GM12878 (cell line): ENCODE results near the gene RPL5. TPM values are rescaled to one million over a fixed set of nuclear protein-coding genes. Genes with fewer than 3 reads are reported as not detected.

Experiments used
- ATAC-seq: fragments of 200-7000 bp; cut with Tn5 transposase; 3 replicates; pipeline ENCODE4 v1.9.1; 2020; ENCODE audit warnings: mild to moderate bottlenecking, moderate library complexity
- BruUV-seq: library from RNA; stranded (reverse); fragments of 400-500 nt; replicated peaks from 2 replicates; lab custom pipeline; 2021; lab: Mats Ljungman, UMichigan
- CTCF ChIA-PET: fragments of 300-600 bp; sonication (Branson Sonifier 250); formaldehyde crosslinking; extraction: SDS; loops from one replicate; lab custom pipeline; 2021; ENCODE audit warnings: inconsistent platforms; lab: Yijun Ruan, JAX
- POLR2A ChIA-PET: fragments of 350-600 bp; formaldehyde crosslinking; extraction: SDS; loops from one replicate; lab custom pipeline; 2021; ENCODE audit warnings: inconsistent platforms; lab: Charles Lee
- RAD21 ChIA-PET: fragments of 300-600 bp; sonication (Branson Sonifier 250); formaldehyde crosslinking; loops from one replicate; lab custom pipeline; 2023; ENCODE audit warnings: antibody characterized with exemption; ENCODE audit not compliant: unreplicated experiment; lab: Charles Lee
- SMC1A ChIA-PET: fragments of 300-600 bp; sonication (Branson Sonifier 250); formaldehyde crosslinking; loops from one replicate; lab custom pipeline; 2023; ENCODE audit not compliant: unreplicated experiment, uncharacterized antibody; lab: Charles Lee
- DNase-seq: peaks from one replicate; pipeline ENCODE4 v3.0.0-alpha.2; 2011; ENCODE audit warnings: low read depth, low spot score
- FAIRE-seq: peaks from 3 replicates; lab custom pipeline; 2011; peaks lifted over from hg19 to GRCh38; lab: Jason Lieb, UNC
- H2AFZ ChIP-seq: 2 replicates; pipeline ENCODE4 v1.6.0; 2011; ENCODE audit warnings: low read depth, low read length, control low read depth; ENCODE audit not compliant: control insufficient read depth
- H3K27ac ChIP-seq: 2 replicates; pipeline ENCODE4 v1.5.1; 2011; ENCODE audit warnings: control low read depth; ENCODE audit not compliant: control insufficient read depth, insufficient read depth
- H3K27me3 ChIP-seq, 2 experiments: replicated peaks in 1 of 2; 2 replicates each; pipeline versions ENCODE4 v1.6.0 to v1.6.1; 2011; ENCODE audit warnings: low read length in 1 of 2; ENCODE audit not compliant: control insufficient read depth in 2 of 2, insufficient read depth in 2 of 2
- H3K36me3 ChIP-seq, 2 experiments: 2 replicates each; pipeline ENCODE4 v1.5.1; 2011; ENCODE audit warnings: low read length in 1 of 2; ENCODE audit not compliant: control insufficient read depth in 2 of 2, insufficient read depth in 2 of 2
- H3K4me1 ChIP-seq: 2 replicates; pipeline ENCODE4 v1.6.1; 2011; ENCODE audit warnings: mild to moderate bottlenecking, low read length, moderate library complexity, mixed read lengths; ENCODE audit not compliant: control insufficient read depth, insufficient read depth
- H3K4me2 ChIP-seq: 2 replicates; pipeline ENCODE4 v1.6.0; 2011; ENCODE audit warnings: control low read depth; ENCODE audit not compliant: control insufficient read depth, insufficient read depth
- H3K4me3 ChIP-seq: fragments of 200-600 bp; sonication (generic); 2 replicates; pipeline ENCODE4 v1.5.1; 2016
- H3K79me2 ChIP-seq: 2 replicates; pipeline ENCODE4 v1.6.0; 2011; ENCODE audit warnings: low read length; ENCODE audit not compliant: control insufficient read depth, insufficient read depth
- H3K9ac ChIP-seq: 2 replicates; pipeline ENCODE4 v1.8.0; 2011; ENCODE audit warnings: low read length, control low read depth, mixed read lengths; ENCODE audit not compliant: control insufficient read depth, insufficient read depth
- H3K9me3 ChIP-seq: replicated peaks from 3 replicates; pipeline ENCODE4 v1.5.1; 2011; ENCODE audit warnings: mild to moderate bottlenecking, low read length; ENCODE audit not compliant: control insufficient read depth, insufficient read depth
- H4K20me1 ChIP-seq: 2 replicates; pipeline ENCODE4 v1.6.0; 2011; ENCODE audit not compliant: control insufficient read depth, insufficient read depth
- GABPA ChIP-seq: IDR thresholded peaks from 2 replicates; pipeline ENCODE4 v1.6.1; 2014; ENCODE audit warnings: antibody characterized with exemption, low read depth, mild to moderate bottlenecking, inconsistent platforms
- JUND ChIP-seq: IDR thresholded peaks from 2 replicates; pipeline ENCODE4 v1.6.1; 2012; ENCODE audit warnings: low read depth, mild to moderate bottlenecking, low read length, improper control_type of control experiment, moderate library complexity
- MEF2B ChIP-seq: fragments of 450-650 bp; IDR thresholded peaks from 2 replicates; pipeline ENCODE4 v1.6.1; 2018; ENCODE audit warnings: mild to moderate bottlenecking, moderate library complexity; ENCODE audit not compliant: partially characterized antibody, poor library complexity, severe bottlenecking
- MTA3 ChIP-seq: IDR thresholded peaks from 2 replicates; pipeline ENCODE4 v1.6.1; 2012; ENCODE audit warnings: low read length, inconsistent platforms, borderline replicate concordance
- NRF1 ChIP-seq: conservative IDR thresholded peaks from 2 replicates; pipeline ENCODE4 v1.6.1; 2011; ENCODE audit warnings: mild to moderate bottlenecking, low read depth, low read length, improper control_type of control experiment
- TCF3 ChIP-seq: IDR thresholded peaks from 2 replicates; pipeline ENCODE4 v1.6.1; 2012; ENCODE audit warnings: low read depth, mild to moderate bottlenecking, low read length, borderline replicate concordance; ENCODE audit not compliant: insufficient read depth
- WGBS: methylation state at CpG from one replicate; pipeline ENCODE4 v1.1.6; 2016; ENCODE audit warnings: low lambda C conversion rate; ENCODE audit not compliant: insufficient replicate concordance, insufficient coverage; ENCODE audit errors: missing lambda C conversion rate; 5-methylcytosine and 5-hydroxymethylcytosine counted together
- in situ Hi-C: fragments of 300-500 bp; cut with MboI; formaldehyde crosslinking; loops from 9 replicates; pipeline ENCODE4 v1.14.3; 2018; ENCODE audit warnings: mixed read lengths
- intact Hi-C: fragments of 100-400 bp; cut with micrococcal nuclease; formaldehyde crosslinking; loops from one replicate; pipeline ENCODE4 v1.14.2; 2022; ENCODE audit not compliant: unreplicated experiment
- polyA plus RNA-seq, 11 experiments: library from polyadenylated mRNA; depleted of rRNA in 4 of 11; unstranded in 6 of 11; stranded (reverse) in 5 of 11; fragments of >200 nt; fragmentation: Nextera tagmentation in 4 of 11; fragmentation: Illumina TruSeq in 1 of 11; extraction: Ambion mirVana in 4 of 11; extraction: Trizol in 1 of 11; gene quantifications; 1 replicate in 1 of 11; 2 replicates in 10 of 11; pipeline versions ENCODE4 v1.2.1 to v1.2.3, GENCODE V29; 2011 to 2016; ENCODE audit warnings: inconsistent platforms in 2 of 11, missing spikeins in 2 of 11, low read depth in 1 of 11
- total RNA-seq, 4 experiments: library from RNA; depleted of rRNA in 3 of 4; stranded (reverse); fragments of >200 nt in 3 of 4; fragmentation: Illumina TruSeq in 1 of 4; extraction: Trizol in 1 of 4; gene quantifications; 2 replicates each; pipeline versions ENCODE4 v1.2.1 to v1.2.3, GENCODE V29; 2013 to 2021

Gene RPL5
- total and polyA plus RNA-seq, 10 of the 15 experiments (the other 5 are each of a cell fraction or from before 2014, with no cell fraction given) = 1,685 to 6,047 (median 2,601) TPM

DNA sequence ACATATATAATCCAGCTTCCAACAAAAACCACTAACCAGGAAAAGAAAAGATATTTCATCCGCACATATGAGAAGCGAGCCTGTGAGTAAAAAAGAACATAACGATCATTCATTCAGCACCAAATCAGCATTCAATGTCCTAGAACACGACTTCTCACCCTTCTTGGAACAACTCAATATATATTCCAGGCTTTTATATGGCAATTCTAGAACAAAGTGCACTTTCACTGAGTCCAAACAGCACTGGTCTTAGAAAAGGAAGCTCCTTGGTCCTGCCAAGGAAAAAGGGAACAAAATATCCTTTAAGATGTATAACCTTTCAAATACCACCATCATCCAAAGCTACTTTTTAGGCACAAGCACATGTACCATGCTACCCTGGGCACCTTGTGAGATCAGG lies 44.5 kb downstream of the RPL5 start:
- CTCF ChIA-PET = interaction anchor here (1.1 to 2.7 kb wide), 5 partner anchors 12 to 118 kb away, joined by 3 to 17 read pairs (median 5); no protein-coding TSS in a partner anchor
- no peak for TF ChIP-seq MEF2B
- TF ChIP-seq NRF1 = no peak
- TF ChIP-seq MTA3 = no peak
- no peak for TF ChIP-seq JUND
- no peak for TF ChIP-seq GABPA
- TF ChIP-seq TCF3 = no peak
- no peaks in the 10 kb centered on the region for H3K27me3 ChIP-seq

More for the DNA sequence above, 44.5 kb downstream of the RPL5 start:
- 0 out of 2 replicates have a peak, but pooled peaks cover 2% of the 10 kb centered on the region for H3K79me2 ChIP-seq
- ChIA-PET RAD21 (no interaction called here), SMC1A (interaction anchor here (1.0 to 1.5 kb wide), 4 partner anchors 12 to 74 kb away, joined by 3 to 5 read pairs (median 4); no protein-coding TSS in a partner anchor), POLR2A (no interaction called here)
- BruUV-seq = no TSS peak
- peaks cover 6% of the 10 kb centered on the region; the same call in 2 of the 3 replicates for H3K9me3 ChIP-seq
- intact Hi-C loops (no loop called here), in situ Hi-C loops (no loop called here)
- 98% methylated on average over 4 of the region's 4 CpGs for WGBS
- H3K27ac ChIP-seq = no peak overlapping the region
- H3K4me1 ChIP-seq = no peaks in the 10 kb centered on the region; the same call in 1 of the 2 replicates
- peaks cover 0 to 8% of the 10 kb centered on the region in 2 experiments; a peak in 1 of 4 replicates for H3K36me3 ChIP-seq
- H3K4me2 ChIP-seq = no peak overlapping the region
- ATAC-seq (no peak), DNase-seq (no peak), FAIRE-seq (no peak)
- H4K20me1 ChIP-seq = no peaks in the 10 kb centered on the region
- H2AFZ ChIP-seq = no peak overlapping the region
- H3K4me3 ChIP-seq = no peak overlapping the region
- H3K9ac ChIP-seq = no peak overlapping the region
